ENCODE results near the gene SUCNR1. TPM values are rescaled to one million over a fixed set of nuclear protein-coding genes. Genes with fewer than 3 reads are reported as not detected.

The SUCNR1 gene
- total RNA-seq, 3 donors from 2014 or later (not counting 1 experiment from before 2014, with no cell fraction given), result 0.19 to 0.23 TPM; not detected in 1

DNA sequence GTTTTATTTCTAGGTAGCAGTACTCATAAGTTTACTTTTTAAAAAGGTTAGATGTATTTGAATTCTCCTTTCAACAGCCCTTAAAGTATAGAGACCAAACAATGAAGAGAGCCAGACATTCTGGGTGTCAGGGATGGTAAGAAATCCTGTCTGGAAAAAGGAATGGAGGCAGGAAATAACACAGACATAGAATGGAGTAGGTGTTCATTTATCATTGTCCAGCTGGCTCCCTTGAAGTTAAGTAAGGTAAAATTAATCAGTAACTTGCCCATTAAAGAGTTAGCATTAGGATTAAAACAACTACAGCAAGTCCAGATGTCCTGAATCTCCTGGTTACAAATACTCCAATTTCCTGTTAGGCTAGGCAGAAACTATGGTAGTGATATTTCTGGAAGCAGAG is 13.5 kb upstream of the SUCNR1 start:
- no peaks in the 10 kb centered on the region for H3K9me3 Mint-ChIP-seq
- intact Hi-C loops (cut with micrococcal nuclease), result no loop called here
- no peaks in the 10 kb centered on the region for H3K4me1 Mint-ChIP-seq
- H3K36me3 Mint-ChIP-seq, result no peaks in the 10 kb centered on the region
- no peak overlapping the region for H3K27ac Mint-ChIP-seq
- H3K27me3 ChIP-seq (ENCODE audit: control insufficient read depth, insufficient read depth, low read length), result no peaks in the 10 kb centered on the region
- ATAC-seq (no peak), DNase-seq (no peak)
- H3K36me3 ChIP-seq (ENCODE audit: control insufficient read depth, insufficient read depth, low read length), result no peaks in the 10 kb centered on the region
- H3K4me3 ChIP-seq (ENCODE audit: low read length), result no peak overlapping the region
- no peak overlapping the region for H3K27ac ChIP-seq (ENCODE audit: low read length)
- no peaks in the 10 kb centered on the region for H3K4me1 ChIP-seq (ENCODE audit: control insufficient read depth, insufficient read depth, low read length)
- TF ChIP-seq, protein P1, sequence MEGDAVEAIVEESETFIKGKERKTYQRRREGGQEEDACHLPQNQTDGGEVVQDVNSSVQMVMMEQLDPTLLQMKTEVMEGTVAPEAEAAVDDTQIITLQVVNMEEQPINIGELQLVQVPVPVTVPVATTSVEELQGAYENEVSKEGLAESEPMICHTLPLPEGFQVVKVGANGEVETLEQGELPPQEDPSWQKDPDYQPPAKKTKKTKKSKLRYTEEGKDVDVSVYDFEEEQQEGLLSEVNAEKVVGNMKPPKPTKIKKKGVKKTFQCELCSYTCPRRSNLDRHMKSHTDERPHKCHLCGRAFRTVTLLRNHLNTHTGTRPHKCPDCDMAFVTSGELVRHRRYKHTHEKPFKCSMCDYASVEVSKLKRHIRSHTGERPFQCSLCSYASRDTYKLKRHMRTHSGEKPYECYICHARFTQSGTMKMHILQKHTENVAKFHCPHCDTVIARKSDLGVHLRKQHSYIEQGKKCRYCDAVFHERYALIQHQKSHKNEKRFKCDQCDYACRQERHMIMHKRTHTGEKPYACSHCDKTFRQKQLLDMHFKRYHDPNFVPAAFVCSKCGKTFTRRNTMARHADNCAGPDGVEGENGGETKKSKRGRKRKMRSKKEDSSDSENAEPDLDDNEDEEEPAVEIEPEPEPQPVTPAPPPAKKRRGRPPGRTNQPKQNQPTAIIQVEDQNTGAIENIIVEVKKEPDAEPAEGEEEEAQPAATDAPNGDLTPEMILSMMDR (IDR thresholded peaks at IDR 0.05), result no peak
- H3K9me3 ChIP-seq (ENCODE audit: control insufficient read depth, insufficient read depth, low read length), result no peaks in the 10 kb centered on the region
- peaks cover 3 to 7% of the 10 kb centered on the region in 2 donors for H3K27me3 Mint-ChIP-seq (ENCODE audit: low read depth in 2 of 2)
- no peak overlapping the region for H3K4me3 Mint-ChIP-seq

DNA sequence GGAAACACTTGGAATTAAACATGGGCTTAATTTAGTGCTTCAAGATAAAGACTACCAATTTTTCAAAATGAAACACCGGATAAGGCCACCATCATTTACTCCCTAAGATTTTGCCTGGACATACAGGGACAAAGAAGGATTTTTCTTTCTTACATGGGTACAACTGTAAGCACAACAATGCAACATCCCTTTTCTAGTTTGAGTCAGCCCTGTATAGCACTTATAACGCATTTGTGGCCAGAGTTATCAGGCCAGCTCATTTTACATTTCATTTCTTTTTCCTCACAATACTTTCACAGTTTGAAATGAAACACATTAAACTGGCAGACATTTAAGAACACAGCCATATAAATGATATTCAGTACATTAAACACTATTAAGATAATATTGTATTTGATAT is 9.8 kb upstream of the SUCNR1 start:
- Histone ChIP-seq H3K27me3 (ENCODE audit: control insufficient read depth, insufficient read depth, low read length) (no peaks in the 10 kb centered on the region), H3K36me3 (ENCODE audit: control insufficient read depth, insufficient read depth, low read length) (no peaks in the 10 kb centered on the region), H3K4me3 (ENCODE audit: low read length) (no peak overlapping the region), H3K4me1 (ENCODE audit: control insufficient read depth, insufficient read depth, low read length) (no peaks in the 10 kb centered on the region), H3K27ac (ENCODE audit: low read length) (no peak overlapping the region), H3K9me3 (ENCODE audit: control insufficient read depth, insufficient read depth, low read length) (no peaks in the 10 kb centered on the region)
- no peak for ATAC-seq
- TF ChIP-seq, protein P1 (IDR thresholded peaks at IDR 0.05), result no peak
- intact Hi-C loops (cut with micrococcal nuclease), result no loop called here
- no peak for DNase-seq
- Mint-ChIP-seq H3K27ac (no peak overlapping the region), H3K36me3 (no peaks in the 10 kb centered on the region), H3K4me1 (no peaks in the 10 kb centered on the region), H3K4me3 (no peak overlapping the region), H3K27me3 (ENCODE audit: low read depth in 2 of 2) (no peaks in the 10 kb centered on the region), H3K9me3 (no peaks in the 10 kb centered on the region)
- WGBS (ENCODE audit: insufficient coverage), result 89% methylated on average over 2 of the region's 2 CpGs

DNA sequence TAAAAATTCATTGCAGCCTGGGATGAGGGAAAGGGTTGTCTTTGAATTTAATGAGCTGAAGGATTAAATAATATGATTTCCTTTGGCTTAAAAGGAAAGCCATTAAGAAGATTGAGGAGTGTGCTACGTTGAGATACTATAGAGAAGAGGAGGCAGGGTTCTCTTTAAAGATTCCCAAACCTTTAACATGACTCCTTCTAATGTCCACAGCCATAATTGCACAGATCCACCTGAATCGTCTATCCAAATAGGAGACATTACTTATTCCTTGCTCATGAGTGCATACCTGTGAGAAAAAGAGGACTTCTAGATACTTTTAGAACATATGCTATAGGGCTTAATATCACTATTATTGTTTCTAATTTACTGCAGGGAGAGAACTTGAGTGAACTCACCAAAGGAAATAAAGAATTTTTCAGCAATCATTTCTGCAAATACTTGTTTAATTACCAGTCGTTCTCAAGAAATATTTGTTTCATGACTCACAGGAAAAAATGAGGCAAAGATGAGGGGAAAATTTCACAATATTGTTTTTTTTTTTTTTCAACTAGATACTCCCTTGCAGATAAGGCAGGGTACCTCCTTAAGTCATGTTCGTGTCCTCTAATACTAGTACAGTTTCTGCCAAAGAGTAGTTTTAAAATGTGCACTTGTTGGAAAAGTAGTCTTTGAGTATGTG is 8.9 kb upstream of the SUCNR1 start:
- no peaks in the 10 kb centered on the region for H3K4me1 ChIP-seq (ENCODE audit: control insufficient read depth, insufficient read depth, low read length)
- no peaks in the 10 kb centered on the region for H3K27me3 Mint-ChIP-seq (ENCODE audit: low read depth in 2 of 2)
- intact Hi-C loops (cut with micrococcal nuclease), result no loop called here
- no peak for DNase-seq
- WGBS (ENCODE audit: insufficient coverage), result 89% methylated on average over 2 of the region's 4 CpGs
- no peak overlapping the region for H3K4me3 ChIP-seq (ENCODE audit: low read length)
- H3K4me3 Mint-ChIP-seq, result no peak overlapping the region
- H3K27ac Mint-ChIP-seq, result no peak overlapping the region
- no peak for ATAC-seq
- no peaks in the 10 kb centered on the region for H3K9me3 ChIP-seq (ENCODE audit: control insufficient read depth, insufficient read depth, low read length)
- H3K9me3 Mint-ChIP-seq, result no peaks in the 10 kb centered on the region
- H3K36me3 ChIP-seq (ENCODE audit: control insufficient read depth, insufficient read depth, low read length), result no peaks in the 10 kb centered on the region
- H3K4me1 Mint-ChIP-seq, result no peaks in the 10 kb centered on the region
- no peaks in the 10 kb centered on the region for H3K27me3 ChIP-seq (ENCODE audit: control insufficient read depth, insufficient read depth, low read length)
- H3K36me3 Mint-ChIP-seq, result no peaks in the 10 kb centered on the region
- no peak overlapping the region for H3K27ac ChIP-seq (ENCODE audit: low read length)
- TF ChIP-seq, protein P1 (IDR thresholded peaks at IDR 0.05), result no peak
